ENCODE measurements around the gene AACS.
A peak's percentile ranks its signal among the peaks of the same experiment; 100 is the strongest.
"Not testable (repeated sequence)": the region's sequence is repeated elsewhere in the genome, so short reads cannot be mapped to it uniquely, and the experiment has no call there.

The AACS gene

GRCh38 chr12:125124320-125124966 is 59.2 kb downstream of the AACS start:
- no peak for DNase-seq (ENCODE audit: low spot score)

DNA sequence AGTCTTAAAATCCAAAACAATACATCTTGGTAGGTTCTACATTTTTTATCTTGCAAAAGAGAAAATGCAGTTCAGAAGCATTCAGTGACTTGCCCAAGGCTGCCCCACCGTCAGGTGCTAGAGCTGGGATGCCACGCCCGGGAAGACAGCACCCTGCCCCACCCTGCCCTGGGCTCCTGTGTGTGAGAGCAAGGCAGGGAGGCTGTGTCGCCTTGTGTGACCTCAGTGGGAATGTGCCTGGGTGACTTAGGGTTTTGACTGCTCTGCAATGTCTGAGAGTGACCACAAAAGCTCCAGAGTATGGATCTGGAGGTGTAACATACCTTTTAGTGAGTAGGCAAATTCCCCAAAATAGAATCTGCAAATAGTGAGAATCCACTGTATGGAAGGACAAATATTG is 60.0 kb downstream of the AACS start:
- DNase-seq (ENCODE audit: low spot score), result no peak

DNA sequence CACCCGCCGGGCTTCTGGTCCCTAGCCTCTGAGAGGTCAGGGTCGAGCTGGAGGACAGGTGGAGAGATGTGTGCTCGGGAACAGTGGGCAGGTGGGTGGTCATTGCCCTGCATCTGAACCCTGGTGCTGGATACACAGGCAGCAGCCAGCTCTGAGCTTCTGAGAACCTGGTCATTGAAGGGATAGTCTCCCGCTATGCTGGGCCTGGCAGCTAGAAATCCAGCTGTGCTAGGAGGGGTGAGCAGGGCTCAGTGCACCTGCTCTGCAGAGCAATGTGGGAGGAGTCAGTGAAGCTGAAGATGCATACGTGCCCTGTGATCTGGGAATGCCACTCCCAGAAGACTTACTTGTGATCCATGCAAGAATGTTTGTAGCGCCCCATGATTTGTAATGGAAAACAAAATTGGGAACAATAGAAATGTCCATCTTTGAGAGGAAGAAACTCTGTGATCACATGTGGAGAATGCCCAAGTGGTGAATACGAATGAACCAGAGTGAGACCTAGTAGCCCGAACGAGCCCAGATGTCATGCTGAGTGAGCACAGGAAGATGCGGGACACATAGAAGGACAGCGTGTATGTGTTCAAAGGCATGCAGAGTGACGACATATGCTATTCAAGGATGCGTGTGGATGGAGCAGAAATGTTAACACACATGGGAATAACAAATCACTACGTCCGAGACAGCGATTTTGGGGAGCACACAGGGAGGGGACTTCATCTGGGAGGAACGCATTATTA is 63.4 kb downstream of the AACS start:
- no peak for DNase-seq (ENCODE audit: low spot score)

GRCh38 chr12:125129179-125129571 is 63.9 kb downstream of the AACS start:
- peak; percentile 59 for DNase-seq (ENCODE audit: low spot score)

- peak; percentile 29 for DNase-seq (ENCODE audit: low spot score)
Observed at GRCh38 chr12:125129591-125130255, 64.5 kb downstream of the AACS start.

GRCh38 chr12:125131958-125132357 is 66.7 kb downstream of the AACS start:
- no peak for DNase-seq (ENCODE audit: low spot score)

- DNase-seq (ENCODE audit: low spot score), result no peak
Observed at GRCh38 chr12:125132698-125133400, 67.6 kb downstream of the AACS start.

- no peak for DNase-seq (ENCODE audit: low spot score)
Observed at GRCh38 chr12:125133616-125134015, 68.4 kb downstream of the AACS start.

GRCh38 chr12:125134576-125134975 is 69.3 kb downstream of the AACS start:
- no peak for DNase-seq (ENCODE audit: low spot score)

GRCh38 chr12:125135906-125136305 is 70.7 kb downstream of the AACS start:
- no peak for DNase-seq (ENCODE audit: low spot score)

DNA sequence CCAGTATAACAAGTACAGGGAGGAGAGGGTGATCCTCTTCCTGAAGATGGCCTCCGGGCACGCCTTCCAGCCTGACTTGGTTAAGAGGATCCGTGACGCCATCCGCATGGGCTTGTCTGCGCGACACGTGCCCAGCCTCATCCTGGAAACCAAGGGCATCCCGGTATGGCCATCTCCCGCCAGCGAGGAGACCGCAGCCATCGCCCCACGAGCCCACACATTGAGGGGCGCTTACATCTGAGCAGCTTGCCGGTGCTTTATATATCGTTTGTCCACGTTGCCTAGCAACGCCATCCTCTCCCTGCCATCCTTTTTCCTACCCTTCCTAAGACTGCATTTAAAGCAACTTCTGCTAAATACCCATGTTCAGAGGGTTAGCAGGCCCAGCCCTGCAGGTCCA is 71.5 kb downstream of the AACS start:
- peak; percentile 33 for DNase-seq (ENCODE audit: low spot score)

- DNase-seq (ENCODE audit: low spot score), result no peak
Observed at GRCh38 chr12:125137766-125138344, 72.6 kb downstream of the AACS start.

DNA sequence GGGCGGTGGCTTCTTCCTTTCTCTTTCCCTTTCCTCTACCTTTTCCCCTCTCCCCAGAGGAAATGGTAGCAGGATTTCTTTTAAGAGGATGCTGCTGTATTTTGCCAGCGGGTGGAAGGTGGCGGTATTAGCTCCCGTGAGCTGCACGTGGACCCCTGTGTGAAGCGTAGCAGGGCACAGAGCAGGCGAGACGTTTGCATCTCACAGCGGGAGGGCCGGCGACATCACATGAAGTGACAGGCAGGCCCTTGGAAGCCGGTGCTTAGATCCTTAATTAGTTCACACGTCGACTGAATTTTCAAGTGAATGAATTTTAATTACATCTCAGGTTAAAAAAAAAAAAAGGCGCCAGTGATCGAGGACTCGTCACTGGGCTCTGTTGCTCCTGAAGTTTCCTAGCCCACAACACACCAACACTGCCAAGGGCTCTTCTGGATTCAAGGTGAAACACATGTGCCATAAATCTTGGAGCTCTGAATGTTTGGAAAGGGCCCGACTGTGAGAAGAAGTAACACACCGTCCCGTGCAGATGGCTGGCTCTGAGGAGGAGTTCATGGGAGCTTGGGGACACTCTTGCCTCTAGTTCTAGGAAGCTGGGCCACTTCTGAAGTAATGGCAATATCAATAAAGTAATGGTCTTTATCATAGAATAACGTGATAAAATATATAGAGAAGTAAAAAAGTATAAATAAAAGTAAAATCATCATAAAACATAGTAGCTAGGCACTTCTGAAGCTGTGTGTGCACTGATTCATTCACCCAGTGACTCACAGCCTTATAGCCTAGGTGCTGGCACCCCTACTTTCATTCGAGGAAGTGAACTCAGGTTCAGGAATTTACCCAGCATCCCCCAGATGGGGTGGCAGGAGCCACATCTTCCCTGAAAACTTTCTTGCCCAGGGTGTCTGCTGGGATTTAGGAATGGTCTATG is 75.3 kb downstream of the AACS start:
- no peak for DNase-seq (ENCODE audit: low spot score)

DNA sequence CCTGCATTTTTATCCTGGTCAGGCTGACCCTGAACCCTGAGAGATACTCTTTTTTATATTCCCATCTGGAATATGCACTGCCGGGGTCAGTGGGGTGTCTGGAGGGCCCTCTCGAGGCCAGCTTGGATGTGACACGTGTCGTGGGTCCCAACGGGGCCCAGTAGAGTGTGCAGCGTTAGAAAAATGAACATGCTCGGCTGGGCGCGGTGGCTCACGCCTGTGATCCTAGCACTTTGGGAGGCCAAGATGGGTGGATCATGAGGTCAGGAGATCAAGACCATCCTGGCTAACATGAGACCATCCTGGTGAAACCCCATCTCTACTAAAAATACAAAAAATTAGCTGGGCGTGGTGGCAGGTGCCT is 76.0 kb downstream of the AACS start:
- not testable (repeated sequence) for DNase-seq (ENCODE audit: low spot score)

- DNase-seq (ENCODE audit: low spot score), result no peak
Observed at GRCh38 chr12:125142601-125143000, 77.4 kb downstream of the AACS start.

DNA sequence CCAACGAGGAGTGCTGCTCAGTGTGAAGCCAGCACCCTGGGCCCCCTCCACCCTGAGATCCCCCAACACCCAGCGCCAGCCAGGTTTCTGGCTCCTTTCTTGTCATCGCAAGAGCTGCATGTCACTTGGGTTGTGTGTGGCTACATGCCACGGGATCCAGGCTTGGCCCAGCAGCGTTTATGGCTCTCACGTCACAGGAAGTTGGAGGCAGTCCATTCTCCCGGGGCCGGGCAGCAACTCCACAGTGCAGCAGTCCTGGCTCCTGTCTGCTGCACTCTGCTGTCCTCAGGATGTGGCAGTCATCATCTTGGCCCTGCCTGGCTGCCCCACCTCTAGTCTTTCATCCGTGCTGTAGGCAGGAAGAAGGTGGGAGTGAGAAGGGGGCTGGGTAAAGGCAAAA is 78.3 kb downstream of the AACS start:
- DNase-seq (ENCODE audit: low spot score), result peak; percentile 27

- no peak for DNase-seq (ENCODE audit: low spot score)
Observed at GRCh38 chr12:125145196-125145595, 80.0 kb downstream of the AACS start.

- DNase-seq (ENCODE audit: low spot score), result no peak
Observed at GRCh38 chr12:125148316-125148715, 83.1 kb downstream of the AACS start.

DNA sequence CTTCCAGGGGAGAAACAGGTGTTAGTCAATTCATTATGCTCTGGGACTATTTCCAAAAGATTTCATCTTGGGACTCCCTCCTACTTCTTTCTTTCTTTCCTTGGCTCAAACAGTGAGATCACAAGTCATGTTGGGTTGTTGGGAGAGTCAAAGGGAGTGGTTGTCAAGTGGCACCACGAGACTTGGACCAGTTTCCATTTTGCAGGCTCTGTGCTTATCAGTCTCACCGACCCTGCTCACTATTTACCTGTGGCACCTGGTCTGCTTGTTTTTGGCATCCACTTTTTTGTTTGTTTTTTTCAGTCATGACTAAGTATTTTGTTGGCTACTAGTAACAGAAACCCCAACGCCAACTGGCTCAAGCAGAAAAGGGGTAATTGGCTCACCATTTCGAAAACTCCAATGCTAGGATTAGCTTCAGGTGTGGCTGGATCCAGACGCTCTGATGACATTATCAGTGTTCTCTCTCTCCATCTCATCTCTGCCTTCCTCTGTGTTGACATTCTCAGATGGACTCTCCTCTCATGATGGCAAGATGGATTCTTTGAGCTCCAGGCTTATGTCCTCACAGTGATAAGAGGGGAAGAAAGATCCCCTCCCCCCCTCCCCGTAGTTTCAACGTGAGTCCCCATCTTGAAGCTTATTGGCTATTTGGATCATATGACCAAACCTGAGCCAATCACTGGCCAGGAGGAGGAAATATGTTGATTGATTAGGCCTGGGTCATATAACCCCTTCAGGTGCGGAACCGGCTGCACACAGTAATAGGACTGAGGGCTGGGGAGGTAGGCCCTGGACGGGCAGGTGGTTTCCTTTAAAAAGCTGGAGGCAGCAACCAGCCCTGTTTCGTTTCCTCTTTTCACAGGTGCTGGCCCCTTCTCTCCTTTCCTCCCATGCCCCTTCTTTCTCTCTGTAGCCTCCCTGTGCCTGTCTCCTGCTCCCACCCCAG is 84.2 kb downstream of the AACS start:
- no peak for DNase-seq (ENCODE audit: low spot score)

DNA sequence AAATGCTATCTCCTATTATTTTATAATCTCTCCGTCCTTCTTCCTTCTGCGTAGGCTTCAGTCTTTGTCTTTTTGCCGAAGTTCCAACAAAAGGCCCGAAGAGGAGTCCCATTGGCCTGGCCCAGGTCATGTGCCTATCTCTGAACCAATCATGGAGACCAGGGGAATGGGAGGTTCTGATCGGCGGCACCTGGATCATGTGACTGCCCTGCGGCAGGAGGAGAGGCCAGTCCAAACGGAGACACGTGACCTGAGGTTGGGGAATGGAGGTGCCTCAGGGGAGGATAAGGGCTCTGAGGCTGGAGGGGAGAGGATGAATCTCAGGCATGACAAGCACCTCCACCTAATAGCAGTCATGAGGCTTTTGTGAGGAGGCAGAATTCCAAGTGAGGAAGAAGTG is 86.0 kb downstream of the AACS start:
- DNase-seq (ENCODE audit: low spot score), result no peak
